HepG2 (cell line): Measurements from ENCODE around the gene GAL3ST3. TPM values are rescaled to one million over a fixed set of nuclear protein-coding genes. Genes with fewer than 3 reads are reported as not detected.

Experiments
- ARID2 ChIP-seq: sonication (generic); formaldehyde crosslinking; IDR thresholded peaks from 2 replicates; pipeline ENCODE4 v1.8.1; 2022; ENCODE audit warnings: mild to moderate bottlenecking, missing genetic modification reagents, borderline replicate concordance
- GABPB1 ChIP-seq: IDR thresholded peaks from 2 replicates; pipeline ENCODE4 v1.6.1; 2016; ENCODE audit warnings: mild to moderate bottlenecking, missing genetic modification reagents, moderate library complexity, missing compliant biosample characterization
- HCFC1 ChIP-seq: fragments of 150-350 bp; IDR thresholded peaks from 2 replicates; pipeline ENCODE4 v1.6.1; 2014; ENCODE audit warnings: low read depth, low read length
- HMG20B ChIP-seq: conservative IDR thresholded peaks from 2 replicates; pipeline ENCODE4 v1.6.1; 2016; ENCODE audit warnings: missing genetic modification reagents, missing compliant biosample characterization
- KLF16 ChIP-seq, 2 experiments: sonication (generic) in 1 of 2; formaldehyde crosslinking in 1 of 2; IDR thresholded peaks; 2 replicates each; pipeline versions ENCODE4 v1.6.1 to v1.8.0; 2016 to 2023; ENCODE audit warnings: missing genetic modification reagents in 2 of 2, missing compliant biosample characterization in 1 of 2
- NFE2L2 ChIP-seq: fragments of 150-350 bp; IDR thresholded peaks from 2 replicates; pipeline ENCODE4 v1.6.1; 2014; ENCODE audit warnings: low read length
- NFYC ChIP-seq: IDR thresholded peaks from 2 replicates; pipeline ENCODE4 v1.6.1; 2016; ENCODE audit warnings: missing genetic modification reagents, missing compliant biosample characterization
- PHF20 ChIP-seq: sonication (generic); formaldehyde crosslinking; IDR thresholded peaks from 2 replicates; pipeline ENCODE4 v1.5.0; 2020; ENCODE audit warnings: mild to moderate bottlenecking, missing genetic modification reagents
- THAP11 ChIP-seq: IDR thresholded peaks from 2 replicates; pipeline ENCODE4 v1.6.1; 2016; ENCODE audit warnings: missing biosample characterization, missing genetic modification reagents
- TP53 ChIP-seq: sonication (generic); formaldehyde crosslinking; conservative IDR thresholded peaks from 2 replicates; pipeline ENCODE4 v1.4.0; 2020; ENCODE audit warnings: missing genetic modification reagents
- XBP1 ChIP-seq: sonication (generic); formaldehyde crosslinking; IDR thresholded peaks from 2 replicates; pipeline ENCODE4 v1.5.0; 2020; ENCODE audit warnings: missing genetic modification reagents
- ZNF687 ChIP-seq: sonication (generic); formaldehyde crosslinking; IDR thresholded peaks from 2 replicates; pipeline ENCODE4 v1.5.1; 2020; ENCODE audit warnings: mild to moderate bottlenecking, missing genetic modification reagents, moderate library complexity
- ZNF850 ChIP-seq: sonication (generic); formaldehyde crosslinking; conservative IDR thresholded peaks from 2 replicates; pipeline ENCODE4 v1.9.0; 2021; ENCODE audit warnings: mild to moderate bottlenecking, missing genetic modification reagents
- polyA plus RNA-seq, 8 experiments: library from polyadenylated mRNA; depleted of rRNA in 3 of 8; stranded (reverse) in 7 of 8; unstranded in 1 of 8; fragments of >200 nt; fragmentation: Illumina TruSeq in 4 of 8; extraction: Trizol in 4 of 8; gene quantifications; 2 replicates each; pipeline versions ENCODE4 v1.2.1 to v1.2.3, GENCODE V29; 2011 to 2016; ENCODE audit warnings: low read depth in 4 of 8, missing spikeins in 1 of 8, mixed read lengths in 1 of 8; ENCODE audit not compliant: insufficient read depth in 1 of 8
- total RNA-seq, 5 experiments: library from RNA; depleted of rRNA; stranded (reverse); fragments of >200 nt; fragmentation: Illumina TruSeq; extraction: Trizol; gene quantifications; 2 replicates each; pipeline ENCODE4 v1.2.3, GENCODE V29; 2016; ENCODE audit warnings: low read depth in 1 of 5
- TF ChIP-seq, protein P1 (sequence below): sonication (generic); formaldehyde crosslinking; IDR thresholded peaks from 2 replicates; pipeline ENCODE4 v1.5.1; 2020; ENCODE audit warnings: missing genetic modification reagents, mild to moderate bottlenecking, borderline replicate concordance
- TF ChIP-seq, protein P2 (sequence below): sonication (generic); formaldehyde crosslinking; IDR thresholded peaks from 2 replicates; pipeline ENCODE4 v1.5.0; 2020; ENCODE audit warnings: mild to moderate bottlenecking, missing genetic modification reagents, moderate library complexity
- TF ChIP-seq, protein P3 (sequence below): sonication (generic); formaldehyde crosslinking; IDR thresholded peaks from 2 replicates; pipeline ENCODE4 v1.4.0; 2020; ENCODE audit warnings: missing genetic modification reagents, low read depth, mild to moderate bottlenecking, borderline replicate concordance
- TF ChIP-seq, protein P4 (sequence below): sonication (generic); formaldehyde crosslinking; IDR thresholded peaks from 2 replicates; pipeline ENCODE4 v1.4.0; 2020; ENCODE audit warnings: missing genetic modification reagents
- TF ChIP-seq, protein P5 (sequence below): IDR thresholded peaks from 2 replicates; pipeline ENCODE4 v1.4.0; 2020; ENCODE audit warnings: mild to moderate bottlenecking, missing genetic modification reagents

The GAL3ST3 gene
- total and polyA plus RNA-seq, 2 of the 13 experiments (the other 11 are each of a cell fraction or from before 2014, with no cell fraction given): not detected

GRCh38 chr11:66045177-66045639, 3.8 kb downstream of the GAL3ST3 start (continued):
- TF ChIP-seq ZNF850 (no peak), PHF20 (CRISPR knock-in tag) (no peak), HMG20B (CRISPR knock-in tag) (no peak), ARID2 (CRISPR knock-in tag) (no peak), NFYC (CRISPR knock-in tag) (no peak), HCFC1 (peak; percentile 20; the same call in 1 of the 2 replicates), XBP1 (CRISPR knock-in tag) (no peak), GABPB1 (CRISPR knock-in tag) (peak; percentile 56), NFE2L2 (no peak), THAP11 (CRISPR knock-in tag) (peak; percentile 79), TP53 (no peak), ZNF687 (peak; percentile 66), KLF16 (CRISPR knock-in tag; IDR thresholded peaks at IDR 0.05) (peak in 1 of 2 experiments; percentile 82; a peak in 2 of 4 replicates)
- TF ChIP-seq, protein P1, sequence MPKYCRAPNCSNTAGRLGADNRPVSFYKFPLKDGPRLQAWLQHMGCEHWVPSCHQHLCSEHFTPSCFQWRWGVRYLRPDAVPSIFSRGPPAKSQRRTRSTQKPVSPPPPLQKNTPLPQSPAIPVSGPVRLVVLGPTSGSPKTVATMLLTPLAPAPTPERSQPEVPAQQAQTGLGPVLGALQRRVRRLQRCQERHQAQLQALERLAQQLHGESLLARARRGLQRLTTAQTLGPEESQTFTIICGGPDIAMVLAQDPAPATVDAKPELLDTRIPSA: no peak
- TF ChIP-seq, protein P2, sequence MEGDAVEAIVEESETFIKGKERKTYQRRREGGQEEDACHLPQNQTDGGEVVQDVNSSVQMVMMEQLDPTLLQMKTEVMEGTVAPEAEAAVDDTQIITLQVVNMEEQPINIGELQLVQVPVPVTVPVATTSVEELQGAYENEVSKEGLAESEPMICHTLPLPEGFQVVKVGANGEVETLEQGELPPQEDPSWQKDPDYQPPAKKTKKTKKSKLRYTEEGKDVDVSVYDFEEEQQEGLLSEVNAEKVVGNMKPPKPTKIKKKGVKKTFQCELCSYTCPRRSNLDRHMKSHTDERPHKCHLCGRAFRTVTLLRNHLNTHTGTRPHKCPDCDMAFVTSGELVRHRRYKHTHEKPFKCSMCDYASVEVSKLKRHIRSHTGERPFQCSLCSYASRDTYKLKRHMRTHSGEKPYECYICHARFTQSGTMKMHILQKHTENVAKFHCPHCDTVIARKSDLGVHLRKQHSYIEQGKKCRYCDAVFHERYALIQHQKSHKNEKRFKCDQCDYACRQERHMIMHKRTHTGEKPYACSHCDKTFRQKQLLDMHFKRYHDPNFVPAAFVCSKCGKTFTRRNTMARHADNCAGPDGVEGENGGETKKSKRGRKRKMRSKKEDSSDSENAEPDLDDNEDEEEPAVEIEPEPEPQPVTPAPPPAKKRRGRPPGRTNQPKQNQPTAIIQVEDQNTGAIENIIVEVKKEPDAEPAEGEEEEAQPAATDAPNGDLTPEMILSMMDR (CRISPR knock-in tag): peak; percentile 91
- TF ChIP-seq, protein P3, sequence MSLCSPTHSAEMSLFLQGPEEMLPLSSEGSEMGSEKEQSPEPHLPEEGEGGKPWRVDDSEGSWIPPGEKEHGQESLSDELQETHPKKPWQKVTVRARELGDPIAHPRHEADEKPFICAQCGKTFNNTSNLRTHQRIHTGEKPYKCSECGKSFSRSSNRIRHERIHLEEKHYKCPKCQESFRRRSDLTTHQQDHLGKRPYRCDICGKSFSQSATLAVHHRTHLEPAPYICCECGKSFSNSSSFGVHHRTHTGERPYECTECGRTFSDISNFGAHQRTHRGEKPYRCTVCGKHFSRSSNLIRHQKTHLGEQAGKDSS (CRISPR knock-in tag): no peak
- TF ChIP-seq, protein P4, sequence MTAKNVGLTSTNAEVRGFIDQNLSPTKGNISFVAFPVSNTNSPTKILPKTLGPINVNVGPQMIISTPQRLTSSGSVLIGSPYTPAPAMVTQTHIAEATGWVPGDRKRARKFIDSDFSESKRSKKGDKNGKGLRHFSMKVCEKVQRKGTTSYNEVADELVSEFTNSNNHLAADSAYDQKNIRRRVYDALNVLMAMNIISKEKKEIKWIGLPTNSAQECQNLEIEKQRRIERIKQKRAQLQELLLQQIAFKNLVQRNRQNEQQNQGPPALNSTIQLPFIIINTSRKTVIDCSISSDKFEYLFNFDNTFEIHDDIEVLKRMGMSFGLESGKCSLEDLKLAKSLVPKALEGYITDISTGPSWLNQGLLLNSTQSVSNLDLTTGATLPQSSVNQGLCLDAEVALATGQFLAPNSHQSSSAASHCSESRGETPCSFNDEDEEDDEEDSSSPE (CRISPR knock-in tag): no peak
- TF ChIP-seq, protein P5, sequence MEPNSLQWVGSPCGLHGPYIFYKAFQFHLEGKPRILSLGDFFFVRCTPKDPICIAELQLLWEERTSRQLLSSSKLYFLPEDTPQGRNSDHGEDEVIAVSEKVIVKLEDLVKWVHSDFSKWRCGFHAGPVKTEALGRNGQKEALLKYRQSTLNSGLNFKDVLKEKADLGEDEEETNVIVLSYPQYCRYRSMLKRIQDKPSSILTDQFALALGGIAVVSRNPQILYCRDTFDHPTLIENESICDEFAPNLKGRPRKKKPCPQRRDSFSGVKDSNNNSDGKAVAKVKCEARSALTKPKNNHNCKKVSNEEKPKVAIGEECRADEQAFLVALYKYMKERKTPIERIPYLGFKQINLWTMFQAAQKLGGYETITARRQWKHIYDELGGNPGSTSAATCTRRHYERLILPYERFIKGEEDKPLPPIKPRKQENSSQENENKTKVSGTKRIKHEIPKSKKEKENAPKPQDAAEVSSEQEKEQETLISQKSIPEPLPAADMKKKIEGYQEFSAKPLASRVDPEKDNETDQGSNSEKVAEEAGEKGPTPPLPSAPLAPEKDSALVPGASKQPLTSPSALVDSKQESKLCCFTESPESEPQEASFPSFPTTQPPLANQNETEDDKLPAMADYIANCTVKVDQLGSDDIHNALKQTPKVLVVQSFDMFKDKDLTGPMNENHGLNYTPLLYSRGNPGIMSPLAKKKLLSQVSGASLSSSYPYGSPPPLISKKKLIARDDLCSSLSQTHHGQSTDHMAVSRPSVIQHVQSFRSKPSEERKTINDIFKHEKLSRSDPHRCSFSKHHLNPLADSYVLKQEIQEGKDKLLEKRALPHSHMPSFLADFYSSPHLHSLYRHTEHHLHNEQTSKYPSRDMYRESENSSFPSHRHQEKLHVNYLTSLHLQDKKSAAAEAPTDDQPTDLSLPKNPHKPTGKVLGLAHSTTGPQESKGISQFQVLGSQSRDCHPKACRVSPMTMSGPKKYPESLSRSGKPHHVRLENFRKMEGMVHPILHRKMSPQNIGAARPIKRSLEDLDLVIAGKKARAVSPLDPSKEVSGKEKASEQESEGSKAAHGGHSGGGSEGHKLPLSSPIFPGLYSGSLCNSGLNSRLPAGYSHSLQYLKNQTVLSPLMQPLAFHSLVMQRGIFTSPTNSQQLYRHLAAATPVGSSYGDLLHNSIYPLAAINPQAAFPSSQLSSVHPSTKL: peak; percentile 41; the same call in 1 of the 2 replicates
